GM21423 (cell line): Measurements from ENCODE around the gene TLR3.
A peak's percentile ranks its signal among the peaks of the same experiment; 100 is the strongest.
"Not testable (repeated sequence)": the region's sequence is repeated elsewhere in the genome, so short reads cannot be mapped to it uniquely, and the experiment has no call there.

Source experiments
- ATAC-seq: cut with Tn5 transposase; IDR thresholded peaks from one replicate; pipeline ENCODE4 v1.9.1; 2021; ENCODE audit warnings: mild to moderate bottlenecking, moderate library complexity; ENCODE audit not compliant: unreplicated experiment

The TLR3 gene

DNA sequence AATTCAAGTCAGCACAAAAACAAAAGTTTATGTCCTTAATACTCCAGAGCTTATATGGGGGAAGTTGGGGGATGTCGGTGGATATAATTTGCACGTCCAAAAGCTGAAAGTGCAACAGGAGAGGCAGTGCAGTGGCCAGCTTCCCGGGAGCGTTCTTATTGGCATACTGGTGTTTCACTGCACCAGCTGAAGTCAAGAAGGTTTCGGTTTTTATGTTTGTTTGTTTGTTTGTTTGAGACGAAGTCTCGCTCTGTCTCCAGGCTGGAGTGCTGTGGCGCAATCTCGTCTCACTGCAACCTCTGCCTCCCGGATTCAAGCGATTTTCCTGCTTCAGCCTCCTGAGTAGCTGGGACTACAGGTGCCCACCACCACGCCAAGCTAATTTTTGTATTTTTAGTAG is 28.6 kb upstream of the TLR3 start:
- no peak for ATAC-seq

DNA sequence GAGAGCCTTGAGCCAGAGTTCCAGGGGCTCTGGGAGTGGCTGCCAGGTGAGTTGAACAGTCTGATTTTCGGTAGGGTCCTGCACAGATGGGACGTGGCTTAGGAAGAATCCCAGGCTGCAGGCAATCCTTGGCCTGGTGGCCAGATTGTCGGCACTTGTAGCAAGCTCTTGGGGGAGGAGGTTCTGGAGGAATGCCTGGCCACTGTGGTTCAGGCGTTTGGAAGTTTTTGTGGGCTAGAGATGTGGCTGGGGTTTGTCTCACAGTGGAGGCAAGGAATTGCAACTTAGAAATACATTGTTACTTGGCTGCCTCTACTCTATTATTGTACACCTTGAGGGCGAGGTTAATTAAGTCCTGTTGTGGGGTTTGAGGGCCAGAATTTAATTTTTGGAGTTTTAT is 21.5 kb upstream of the TLR3 start:
- ATAC-seq: not testable (repeated sequence)

- not testable (repeated sequence) for ATAC-seq
These were observed 18.8 kb upstream of the TLR3 start for GRCh38 chr4:186050135-186050534.

DNA sequence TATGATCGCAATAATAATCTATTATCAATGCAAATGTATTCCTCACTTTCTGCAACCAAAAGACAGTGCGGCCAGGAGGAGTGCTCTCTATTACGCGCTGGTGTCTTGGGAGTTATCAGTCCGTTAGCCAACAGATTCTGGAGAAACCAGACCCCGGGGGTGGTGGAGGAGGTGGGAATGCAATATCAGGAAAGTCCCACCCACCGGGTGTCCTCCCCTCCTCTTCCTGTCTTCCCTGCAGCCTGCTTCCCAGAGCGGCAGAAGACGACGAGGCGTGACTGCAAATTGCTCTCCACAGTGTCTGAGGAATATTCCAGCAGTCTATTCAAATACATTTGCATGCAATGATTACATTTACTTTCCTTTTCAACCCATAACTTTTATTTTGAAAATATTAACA is 17.9 kb upstream of the TLR3 start:
- no peak for ATAC-seq

DNA sequence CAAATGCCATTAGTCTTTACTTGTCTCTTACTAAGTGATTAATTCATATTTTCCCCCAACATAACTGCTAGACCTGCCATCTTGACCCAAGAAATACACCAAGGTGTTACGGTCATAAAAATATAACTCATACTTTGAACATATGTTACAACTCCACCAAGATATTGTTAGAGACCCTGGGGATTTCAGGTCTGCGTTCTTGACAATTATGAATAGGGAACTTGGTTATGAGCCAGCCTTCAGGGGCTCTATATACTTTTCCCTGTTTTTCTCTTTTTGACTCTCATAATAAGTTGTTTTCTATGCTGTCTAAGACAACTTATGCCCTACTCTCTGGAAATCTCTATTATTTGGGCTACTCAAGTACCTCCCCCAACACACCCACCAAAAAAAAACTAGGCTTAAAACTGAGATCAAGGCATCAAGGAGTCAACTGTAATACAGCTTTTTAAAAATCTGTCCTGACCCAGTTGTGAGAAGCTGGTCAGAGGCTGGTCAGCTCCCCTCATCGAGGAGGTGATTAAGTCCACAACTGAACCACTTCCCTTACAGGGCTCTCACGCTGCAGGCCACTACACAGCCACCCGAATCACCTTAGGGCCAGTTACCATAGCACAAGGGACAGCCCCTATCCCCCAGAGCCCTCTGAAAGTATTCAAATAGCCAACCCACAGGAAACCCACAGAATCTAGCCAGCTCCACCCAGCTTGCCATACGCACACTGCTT is 10.5 kb upstream of the TLR3 start:
- ATAC-seq: peak; percentile 100

- no peak for ATAC-seq
These were observed 10.0 kb upstream of the TLR3 start for GRCh38 chr4:186058980-186059316.

- ATAC-seq: no peak
These were observed 7.0 kb upstream of the TLR3 start for GRCh38 chr4:186061921-186062320.

- ATAC-seq: peak; percentile 83
These were observed 1.1 kb upstream of the TLR3 start for GRCh38 chr4:186067757-186068385.

- no peak for ATAC-seq
These were observed 773 bp downstream of the TLR3 start for GRCh38 chr4:186069729-186070128.

DNA sequence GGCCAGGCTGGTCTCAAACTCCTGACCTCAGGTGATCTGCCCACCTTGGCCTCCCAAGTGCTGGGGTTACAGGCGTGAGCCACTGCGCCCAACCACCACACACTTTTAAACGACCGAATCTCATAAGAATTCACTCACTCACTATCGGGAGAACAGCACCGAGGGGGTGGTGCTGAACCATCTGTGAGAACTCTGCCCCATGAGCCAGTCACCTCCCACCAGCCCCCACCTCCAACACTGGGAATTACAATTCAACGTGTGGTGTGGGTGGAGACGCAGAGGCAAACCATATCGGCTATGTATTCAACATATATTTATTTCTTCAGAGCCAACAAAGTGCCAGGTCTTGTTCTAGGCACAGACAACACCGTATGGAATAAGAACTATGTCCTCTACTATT is 3.6 kb downstream of the TLR3 start:
- ATAC-seq: no peak

GRCh38 chr4:186074189-186074588 is 5.2 kb downstream of the TLR3 start:
- no peak for ATAC-seq

DNA sequence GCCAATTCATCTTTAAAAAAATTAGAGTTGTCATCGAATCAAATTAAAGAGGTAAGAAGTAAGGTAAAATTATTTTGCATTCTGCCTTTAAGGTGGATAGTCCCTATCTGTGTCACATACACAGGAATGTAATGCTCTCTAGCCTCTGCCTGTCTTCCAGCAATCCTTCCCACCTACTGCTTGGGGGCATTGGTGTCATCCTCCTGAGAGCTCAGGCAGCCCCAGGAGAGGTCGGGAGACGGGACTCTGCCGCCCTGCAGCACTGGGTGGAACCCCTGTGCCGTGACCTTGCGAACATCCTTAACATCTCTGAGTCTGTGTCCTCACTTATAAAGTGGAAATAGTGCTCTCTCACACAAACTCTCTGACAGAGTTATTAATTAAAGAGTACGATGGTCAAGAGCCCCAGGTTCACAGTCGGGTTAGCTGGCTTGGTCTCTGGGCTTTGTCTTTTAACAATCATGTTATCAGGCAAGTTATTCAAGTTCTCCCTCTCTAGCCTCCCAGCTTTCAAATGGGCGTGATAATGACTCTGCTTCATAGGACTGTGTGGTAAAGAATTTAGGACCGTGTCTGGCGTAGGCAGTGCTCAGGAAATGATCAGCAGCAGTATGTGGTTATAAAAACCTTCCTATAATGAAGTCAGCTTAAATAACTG is 10.2 kb downstream of the TLR3 start:
- no peak for ATAC-seq

DNA sequence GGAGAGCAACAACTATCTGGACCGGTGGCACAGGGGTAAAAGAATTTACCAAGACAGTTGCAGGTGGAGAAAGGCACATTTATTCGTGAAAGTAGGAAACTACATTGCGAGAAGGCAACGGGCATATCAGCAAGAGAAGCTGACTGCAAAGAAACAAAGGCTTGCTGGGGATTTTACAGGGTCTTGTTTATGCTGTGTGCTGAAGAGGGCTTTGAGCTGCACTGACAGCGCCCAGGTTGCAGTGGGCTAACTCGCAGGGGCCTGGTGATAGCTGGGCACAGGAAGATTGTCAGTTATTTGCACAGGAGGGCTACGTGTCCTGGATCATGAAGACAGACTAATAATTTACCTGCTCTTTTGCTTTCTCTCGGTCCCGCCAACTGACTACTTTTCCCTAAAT is 10.7 kb downstream of the TLR3 start:
- no peak for ATAC-seq

DNA sequence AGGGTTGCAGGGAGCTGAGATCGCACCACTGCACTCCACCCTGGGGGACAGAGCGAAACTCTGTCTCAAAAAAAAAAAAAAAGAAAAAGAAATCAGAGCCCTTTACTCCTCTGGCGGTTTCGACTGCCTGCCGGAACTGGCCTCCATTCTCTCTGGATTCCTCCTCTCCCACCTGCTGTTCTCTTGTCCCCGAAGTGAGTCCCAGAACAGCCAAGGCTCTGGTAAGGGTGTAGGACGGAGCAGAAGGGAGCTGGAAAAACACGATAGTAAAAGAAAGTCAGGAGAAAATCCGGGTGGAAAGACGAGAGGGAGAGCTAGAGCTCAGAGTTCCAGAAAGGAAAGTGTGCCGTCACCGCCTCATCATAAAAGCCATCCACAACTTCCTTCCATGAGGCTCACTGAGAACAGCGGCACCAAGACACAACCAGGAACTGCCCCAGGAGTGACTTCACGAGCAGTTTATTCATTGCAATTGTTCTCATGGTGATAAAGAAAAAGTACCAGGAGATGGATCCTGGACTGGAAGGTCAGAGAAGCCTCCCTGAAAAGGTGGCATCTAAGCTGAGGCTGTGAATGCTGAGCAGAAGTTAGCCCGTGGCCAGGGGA is 12.3 kb downstream of the TLR3 start:
- ATAC-seq: no peak

DNA sequence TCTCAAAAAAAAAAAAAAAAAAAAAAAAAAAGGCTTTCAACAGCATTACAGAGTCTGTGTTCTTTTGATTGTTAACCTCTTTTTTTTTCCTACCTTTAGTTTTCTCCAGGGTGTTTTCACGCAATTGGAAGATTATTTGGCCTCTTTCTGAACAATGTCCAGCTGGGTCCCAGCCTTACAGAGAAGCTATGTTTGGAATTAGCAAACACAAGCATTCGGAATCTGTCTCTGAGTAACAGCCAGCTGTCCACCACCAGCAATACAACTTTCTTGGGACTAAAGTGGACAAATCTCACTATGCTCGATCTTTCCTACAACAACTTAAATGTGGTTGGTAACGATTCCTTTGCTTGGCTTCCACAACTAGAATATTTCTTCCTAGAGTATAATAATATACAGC is 13.3 kb downstream of the TLR3 start:
- ATAC-seq: no peak

GRCh38 chr4:186088523-186088922 is 19.6 kb downstream of the TLR3 start:
- ATAC-seq: no peak

GRCh38 chr4:186092296-186092695 is 23.3 kb downstream of the TLR3 start:
- no peak for ATAC-seq

- no peak for ATAC-seq
These were observed 26.4 kb downstream of the TLR3 start for GRCh38 chr4:186095406-186095805.

DNA sequence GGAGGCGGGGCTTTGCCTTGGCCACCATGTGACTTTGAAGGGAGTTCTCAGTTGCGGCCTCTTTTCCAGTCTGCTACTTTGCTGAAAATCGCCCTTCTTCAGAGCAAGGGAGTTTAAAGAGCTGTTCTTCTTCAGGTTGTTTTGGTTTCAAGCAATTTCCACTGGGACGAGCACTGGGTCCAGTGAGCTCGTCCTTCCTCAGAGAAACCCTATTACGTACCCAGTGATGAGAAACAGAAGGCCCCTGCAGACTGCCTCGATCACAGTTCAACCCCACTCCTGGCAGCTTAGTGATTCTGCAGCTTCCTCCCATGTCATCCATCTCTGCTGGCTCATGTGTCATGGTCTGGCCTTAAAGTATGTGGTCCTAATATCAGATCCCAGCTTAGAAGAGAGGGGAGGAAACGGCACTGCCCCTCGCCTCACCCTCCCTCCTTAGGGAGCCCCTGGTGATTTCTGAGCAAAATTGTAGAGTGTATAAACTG is 27.8 kb downstream of the TLR3 start:
- ATAC-seq: no peak

GRCh38 chr4:186097386-186097785 is 28.4 kb downstream of the TLR3 start:
- ATAC-seq: no peak

GRCh38 chr4:186102931-186103330 is 34.0 kb downstream of the TLR3 start:
- no peak for ATAC-seq
